HG03469 (cell line): ENCODE data around the gene HTR3B.

Experiments used
- ATAC-seq: cut with Tn5 transposase; IDR thresholded peaks from one replicate; pipeline ENCODE4 v1.9.1; 2021; ENCODE audit warnings: mild to moderate bottlenecking, moderate library complexity, moderate number of reproducible peaks; ENCODE audit not compliant: unreplicated experiment

Gene HTR3B

DNA sequence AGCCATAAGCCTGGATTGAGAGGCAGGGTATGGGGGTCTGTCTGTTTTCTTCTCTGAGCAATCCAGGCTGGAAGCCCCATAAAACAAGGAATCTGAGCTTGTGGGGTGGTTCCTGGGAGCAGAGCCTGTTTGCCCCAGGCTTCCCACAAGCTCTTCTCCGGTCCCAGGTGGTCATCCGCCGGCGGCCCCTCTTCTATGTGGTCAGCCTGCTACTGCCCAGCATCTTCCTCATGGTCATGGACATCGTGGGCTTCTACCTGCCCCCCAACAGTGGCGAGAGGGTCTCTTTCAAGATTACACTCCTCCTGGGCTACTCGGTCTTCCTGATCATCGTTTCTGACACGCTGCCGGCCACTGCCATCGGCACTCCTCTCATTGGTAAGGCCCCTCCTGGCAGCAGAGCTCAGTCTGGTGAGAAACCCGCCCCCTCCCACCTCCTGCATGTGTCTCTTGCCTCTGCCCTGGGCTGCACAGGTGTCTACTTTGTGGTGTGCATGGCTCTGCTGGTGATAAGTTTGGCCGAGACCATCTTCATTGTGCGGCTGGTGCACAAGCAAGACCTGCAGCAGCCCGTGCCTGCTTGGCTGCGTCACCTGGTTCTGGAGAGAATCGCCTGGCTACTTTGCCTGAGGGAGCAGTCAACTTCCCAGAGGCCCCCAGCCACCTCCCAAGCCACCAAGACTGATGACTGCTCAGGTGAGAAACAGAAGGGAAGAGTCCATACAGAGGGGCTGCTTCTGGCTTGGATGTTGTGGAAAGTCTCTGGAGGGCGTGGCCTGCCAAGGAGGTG, 82.0 kb downstream of the HTR3B start:
- ATAC-seq = no peak

DNA sequence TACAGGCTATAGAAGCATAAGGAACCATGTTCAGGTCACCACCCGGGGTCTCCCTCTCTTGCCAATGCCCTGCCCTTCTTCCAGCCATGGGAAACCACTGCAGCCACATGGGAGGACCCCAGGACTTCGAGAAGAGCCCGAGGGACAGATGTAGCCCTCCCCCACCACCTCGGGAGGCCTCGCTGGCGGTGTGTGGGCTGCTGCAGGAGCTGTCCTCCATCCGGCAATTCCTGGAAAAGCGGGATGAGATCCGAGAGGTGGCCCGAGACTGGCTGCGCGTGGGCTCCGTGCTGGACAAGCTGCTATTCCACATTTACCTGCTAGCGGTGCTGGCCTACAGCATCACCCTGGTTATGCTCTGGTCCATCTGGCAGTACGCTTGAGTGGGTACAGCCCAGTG, 84.8 kb downstream of the HTR3B start:
- no peak for ATAC-seq

DNA sequence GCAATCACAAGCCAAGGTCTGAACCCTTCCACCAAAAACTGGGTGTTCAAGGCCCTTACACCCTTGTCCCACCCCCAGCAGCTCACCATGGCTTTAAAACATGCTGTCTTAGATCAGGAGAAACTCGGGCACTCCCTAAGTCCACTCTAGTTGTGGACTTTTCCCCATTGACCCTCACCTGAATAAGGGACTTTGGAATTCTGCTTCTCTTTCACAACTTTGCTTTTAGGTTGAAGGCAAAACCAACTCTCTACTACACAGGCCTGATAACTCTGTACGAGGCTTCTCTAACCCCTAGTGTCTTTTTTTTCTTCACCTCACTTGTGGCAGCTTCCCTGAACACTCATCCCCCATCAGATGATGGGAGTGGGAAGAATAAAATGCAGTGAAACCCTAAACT, 85.3 kb downstream of the HTR3B start:
- no peak for ATAC-seq

DNA sequence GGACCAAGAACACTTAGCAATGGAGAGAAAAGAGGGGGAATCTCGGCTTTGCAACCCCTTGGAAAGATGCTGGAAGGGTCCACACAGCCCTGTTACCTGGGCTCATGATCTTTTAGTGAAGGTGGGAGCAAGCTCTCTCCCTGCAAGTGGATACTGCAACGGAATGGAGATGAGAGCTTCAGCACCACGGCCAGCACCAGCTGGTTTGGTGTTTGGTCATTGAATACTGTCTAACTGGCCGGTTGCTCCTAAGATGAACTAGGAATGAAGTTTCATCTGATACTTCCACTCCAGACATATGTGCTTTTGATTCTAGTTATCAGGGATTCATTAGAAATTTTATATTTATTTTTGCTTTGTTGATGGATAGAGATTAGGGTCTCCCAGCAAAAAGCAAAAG, 86.6 kb downstream of the HTR3B start:
- ATAC-seq = no peak

DNA sequence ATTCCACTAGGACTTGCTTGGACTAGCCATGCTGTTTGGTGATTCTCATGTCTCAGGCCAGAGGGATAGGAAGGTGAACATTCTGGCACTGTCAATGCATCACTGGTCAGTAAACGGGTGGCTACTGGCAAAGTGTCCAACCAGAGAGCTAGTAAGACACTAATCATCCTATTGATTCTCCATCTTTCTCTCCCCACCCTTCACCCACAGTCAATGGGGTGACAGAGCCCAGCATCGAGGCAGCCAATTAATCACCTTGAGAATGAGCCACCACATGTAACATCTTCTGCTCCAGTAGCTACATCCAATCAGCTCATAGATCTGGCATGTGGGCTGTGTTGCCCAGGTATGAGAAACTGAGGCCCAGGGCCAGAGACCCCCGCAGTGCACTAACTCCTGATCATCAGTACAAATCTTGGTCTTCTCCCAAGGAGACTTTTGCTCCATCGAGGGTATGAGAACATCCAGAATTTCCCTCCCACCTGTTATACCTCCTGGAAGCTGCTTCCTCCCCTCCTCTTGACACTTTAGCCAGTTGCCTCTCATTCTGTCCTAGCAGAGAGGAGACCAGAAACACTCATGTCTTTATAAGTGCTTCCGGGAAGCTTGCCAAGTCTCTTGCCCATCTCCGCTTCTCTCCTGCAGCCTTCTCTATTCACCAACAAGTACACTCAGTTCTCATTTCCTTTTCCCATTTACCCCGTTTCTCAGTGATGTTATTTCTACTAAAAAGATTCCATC, 87.3 kb downstream of the HTR3B start:
- no peak for ATAC-seq

DNA sequence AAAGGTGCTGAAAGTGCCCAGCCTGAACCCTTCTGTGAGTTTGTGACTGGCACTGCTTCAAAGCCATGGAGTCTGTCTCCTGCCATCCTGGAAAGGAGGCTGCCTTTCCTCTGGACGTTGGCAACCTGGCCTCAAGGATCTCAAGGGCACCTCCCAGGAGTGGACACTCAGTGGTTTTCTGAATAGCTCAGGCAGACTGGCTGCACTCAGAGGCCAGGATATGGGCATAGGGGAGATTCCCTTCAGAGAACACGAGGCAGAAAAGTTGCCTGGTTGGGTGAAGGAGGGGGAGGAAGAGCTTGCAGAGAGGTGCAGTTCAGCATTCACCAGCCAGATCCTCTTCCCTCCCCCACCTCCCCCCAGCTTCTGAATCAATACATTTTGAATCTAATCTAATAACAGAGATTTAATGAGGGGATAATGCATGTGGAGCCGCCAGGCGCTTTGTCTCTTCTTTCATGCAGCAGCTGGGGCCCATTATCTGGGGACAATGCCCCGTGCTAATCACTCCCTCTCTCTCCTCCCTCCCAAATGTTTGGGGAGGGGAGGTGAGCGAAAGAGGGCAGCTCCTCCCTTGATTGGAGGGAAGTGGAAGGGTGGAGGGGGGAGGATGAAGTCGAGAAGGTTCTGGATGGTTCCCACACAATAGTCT, 88.0 kb downstream of the HTR3B start:
- no peak for ATAC-seq

DNA sequence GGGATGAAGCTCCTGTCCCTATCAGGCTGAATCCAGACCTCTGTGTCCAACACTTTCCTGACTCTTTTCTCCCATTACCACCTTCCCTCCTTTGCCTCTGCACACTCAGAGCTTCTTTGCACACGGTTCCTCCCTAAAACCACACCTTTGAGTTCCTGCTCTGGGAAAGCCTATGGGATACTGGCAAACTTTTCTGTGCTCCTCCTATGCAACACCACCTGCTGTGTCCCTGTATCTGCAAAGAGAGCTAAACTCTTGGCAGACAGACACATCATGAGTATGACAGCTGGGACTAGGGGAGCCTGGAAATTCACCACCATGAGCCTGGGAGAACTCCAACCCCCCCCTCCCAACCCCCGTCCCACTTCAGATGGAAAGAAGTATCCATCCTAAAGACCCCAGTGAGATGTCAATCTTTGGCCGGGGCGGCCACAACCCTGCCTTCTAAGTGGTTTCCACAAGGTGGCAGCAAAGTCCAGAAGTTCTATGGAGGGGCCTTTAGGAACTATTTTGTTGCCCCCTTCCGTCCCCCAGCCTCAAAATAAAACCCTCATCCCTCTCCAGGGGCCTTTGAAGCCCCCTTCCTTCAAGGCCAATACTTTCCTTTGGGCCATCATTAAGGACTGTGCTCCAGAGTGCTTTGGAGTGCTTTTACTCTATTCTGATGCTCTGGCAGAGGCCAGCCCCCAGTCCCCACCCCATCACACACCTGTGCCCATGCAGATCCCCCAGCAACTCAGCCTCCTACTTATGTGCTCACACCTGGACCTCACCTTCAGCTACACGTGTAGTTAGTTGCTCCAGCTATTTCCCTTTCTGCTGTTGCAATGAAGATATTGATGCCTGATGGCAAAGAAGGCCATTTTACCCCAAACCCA, 89.7 kb downstream of the HTR3B start:
- ATAC-seq = no peak
